ENCODE data around the gene SCCPDH. TPM values are rescaled to one million over a fixed set of nuclear protein-coding genes. Genes with fewer than 3 reads are reported as not detected.

Gene SCCPDH
- total and polyA plus RNA-seq, 2 experiments from 2014 or later, result 44.2 to 44.8 TPM

GRCh38 chr1:246769306-246769705 is 45.1 kb downstream of the SCCPDH start:
- no peak for DNase-seq (ENCODE audit: low spot score)
- no peaks in the 10 kb centered on the region for H3K27me3 ChIP-seq
- TF ChIP-seq EZH2 (IDR thresholded peaks at IDR 0.05; ENCODE audit: borderline replicate concordance), result no peak
- TF ChIP-seq EZH2phosphoT487 (IDR thresholded peaks at IDR 0.05; ENCODE audit: low read depth, severe bottlenecking, unreplicated experiment), result no peak
- TF ChIP-seq CTCF (IDR thresholded peaks at IDR 0.05; ENCODE audit: poor library complexity), result no peak
- no peak overlapping the region for H3K4me2 ChIP-seq
- no peak overlapping the region for H3K4me3 ChIP-seq
- no peaks in the 10 kb centered on the region for H3K9me3 ChIP-seq (ENCODE audit: low read depth)
- WGBS (ENCODE audit: low lambda C conversion rate, missing lambda C conversion rate), result 92% methylated on average over 7 of the region's 7 CpGs
- no peaks in the 10 kb centered on the region for H3K9me2 ChIP-seq (replicated peaks; ENCODE audit: insufficient read depth)
- H3K79me2 ChIP-seq, result no peaks in the 10 kb centered on the region
- no peaks in the 10 kb centered on the region for H3K36me3 ChIP-seq (replicated peaks; ENCODE audit: insufficient read depth, low read depth)
- no peaks in the 10 kb centered on the region for H4K20me1 ChIP-seq (ENCODE audit: insufficient read depth, poor library complexity, severe bottlenecking)
- no peaks in the 10 kb centered on the region for H3K4me1 ChIP-seq (ENCODE audit: insufficient read depth)
- no peak overlapping the region for H3K27ac ChIP-seq
- H2AFZ ChIP-seq, result no peak overlapping the region

DNA sequence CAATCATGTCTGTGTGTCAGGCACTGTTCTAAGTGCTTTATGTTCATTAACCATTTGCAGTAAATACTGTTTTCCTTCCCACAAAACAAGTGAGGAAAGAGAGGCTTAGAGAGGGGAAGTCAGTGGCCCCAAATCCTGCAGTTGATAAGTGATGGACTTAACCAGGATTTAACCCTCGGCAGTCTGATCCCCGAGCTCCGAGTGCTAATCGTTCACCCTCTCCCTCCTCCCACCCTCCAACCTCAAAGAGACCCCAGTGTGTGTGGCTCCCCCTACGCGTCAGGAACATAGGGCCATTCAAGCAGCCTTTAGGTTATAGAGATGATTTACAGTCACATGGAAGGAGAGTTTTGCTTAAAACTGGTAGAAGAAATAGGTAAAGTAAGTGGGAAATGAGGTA is 47.2 kb downstream of the SCCPDH start:
- Histone ChIP-seq H3K4me3 (no peak overlapping the region), H3K4me2 (no peak overlapping the region), H3K27ac (no peak overlapping the region), H2AFZ (no peak overlapping the region), H3K79me2 (no peaks in the 10 kb centered on the region), H3K27me3 (no peaks in the 10 kb centered on the region), H3K9me3 (ENCODE audit: low read depth) (no peaks in the 10 kb centered on the region), H4K20me1 (ENCODE audit: insufficient read depth, poor library complexity, severe bottlenecking) (no peaks in the 10 kb centered on the region), H3K4me1 (ENCODE audit: insufficient read depth) (no peaks in the 10 kb centered on the region), H3K9me2 (replicated peaks; ENCODE audit: insufficient read depth) (no peaks in the 10 kb centered on the region), H3K36me3 (replicated peaks; ENCODE audit: insufficient read depth, low read depth) (no peaks in the 10 kb centered on the region)
- no peak for DNase-seq (ENCODE audit: low spot score)
- TF ChIP-seq EZH2 (IDR thresholded peaks at IDR 0.05; ENCODE audit: borderline replicate concordance), result no peak
- no peak for TF ChIP-seq CTCF (IDR thresholded peaks at IDR 0.05; ENCODE audit: poor library complexity)
- TF ChIP-seq EZH2phosphoT487 (IDR thresholded peaks at IDR 0.05; ENCODE audit: low read depth, severe bottlenecking, unreplicated experiment), result no peak
- 83% methylated on average over 6 of the region's 6 CpGs for WGBS (ENCODE audit: low lambda C conversion rate, missing lambda C conversion rate)

DNA sequence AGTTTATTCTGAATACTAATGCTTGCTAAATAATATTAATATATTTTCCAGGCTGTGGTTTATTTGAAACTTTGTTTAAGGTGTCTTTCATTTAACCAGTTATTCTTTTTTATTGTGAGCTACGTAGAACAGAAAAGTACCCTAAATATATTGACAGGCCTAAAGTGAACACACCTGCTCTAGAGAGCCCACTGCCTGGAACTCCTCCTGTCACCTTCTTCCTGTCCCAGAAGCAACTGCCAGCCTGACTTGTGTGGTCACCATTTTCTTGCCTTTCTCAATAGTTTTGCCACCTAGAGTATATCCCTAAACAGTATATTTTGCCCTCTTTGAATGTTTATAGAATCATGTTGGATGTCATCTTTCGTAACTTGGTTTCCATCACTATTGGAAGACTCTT is 48.5 kb downstream of the SCCPDH start:
- no peaks in the 10 kb centered on the region for H3K9me3 ChIP-seq (ENCODE audit: low read depth)
- H3K27ac ChIP-seq, result no peak overlapping the region
- H3K36me3 ChIP-seq (replicated peaks; ENCODE audit: insufficient read depth, low read depth), result no peaks in the 10 kb centered on the region
- no peak overlapping the region for H3K4me2 ChIP-seq
- H3K4me1 ChIP-seq (ENCODE audit: insufficient read depth), result no peaks in the 10 kb centered on the region
- no peaks in the 10 kb centered on the region for H3K9me2 ChIP-seq (replicated peaks; ENCODE audit: insufficient read depth)
- TF ChIP-seq EZH2 (IDR thresholded peaks at IDR 0.05; ENCODE audit: borderline replicate concordance) (no peak), EZH2phosphoT487 (IDR thresholded peaks at IDR 0.05; ENCODE audit: low read depth, severe bottlenecking, unreplicated experiment) (no peak), CTCF (IDR thresholded peaks at IDR 0.05; ENCODE audit: poor library complexity) (no peak)
- DNase-seq (ENCODE audit: low spot score), result no peak
- H3K79me2 ChIP-seq, result no peaks in the 10 kb centered on the region
- no peaks in the 10 kb centered on the region for H3K27me3 ChIP-seq
- WGBS (ENCODE audit: low lambda C conversion rate, missing lambda C conversion rate), result 98% methylated on average over 2 of the region's 2 CpGs
- H2AFZ ChIP-seq, result no peak overlapping the region
- no peaks in the 10 kb centered on the region for H4K20me1 ChIP-seq (ENCODE audit: insufficient read depth, poor library complexity, severe bottlenecking)
- H3K4me3 ChIP-seq, result no peak overlapping the region

GRCh38 chr1:246773213-246773641 is 49.0 kb downstream of the SCCPDH start:
- no peak overlapping the region for H2AFZ ChIP-seq
- H3K9me2 ChIP-seq (replicated peaks; ENCODE audit: insufficient read depth), result no peaks in the 10 kb centered on the region
- no peaks in the 10 kb centered on the region for H4K20me1 ChIP-seq (ENCODE audit: insufficient read depth, poor library complexity, severe bottlenecking)
- H3K27ac ChIP-seq, result no peak overlapping the region
- no peak for DNase-seq (ENCODE audit: low spot score)
- no peaks in the 10 kb centered on the region for H3K27me3 ChIP-seq
- 88% methylated on average over 4 of the region's 4 CpGs for WGBS (ENCODE audit: low lambda C conversion rate, missing lambda C conversion rate)
- no peaks in the 10 kb centered on the region for H3K4me1 ChIP-seq (ENCODE audit: insufficient read depth)
- H3K4me2 ChIP-seq, result no peak overlapping the region
- no peaks in the 10 kb centered on the region for H3K9me3 ChIP-seq (ENCODE audit: low read depth)
- no peak overlapping the region for H3K4me3 ChIP-seq
- H3K79me2 ChIP-seq, result no peaks in the 10 kb centered on the region
- H3K36me3 ChIP-seq (replicated peaks; ENCODE audit: insufficient read depth, low read depth), result no peaks in the 10 kb centered on the region
- TF ChIP-seq EZH2phosphoT487 (IDR thresholded peaks at IDR 0.05; ENCODE audit: low read depth, severe bottlenecking, unreplicated experiment), result no peak
- no peak for TF ChIP-seq CTCF (IDR thresholded peaks at IDR 0.05; ENCODE audit: poor library complexity)

Measured in hepatocyte (in vitro differentiated cells).